Gastrocnemius medialis (tissue), 4 donors: ENCODE data around the gene GPC6. TPM values are rescaled to one million over a fixed set of nuclear protein-coding genes. Genes with fewer than 3 reads are reported as not detected.

Source experiments
- ATAC-seq, 2 donors: fragments of 150-250 bp; one replicate each; pipeline ENCODE4 v1.9.1; 2016
- DNase-seq, 2 donors: peaks; one replicate each; pipeline ENCODE4 v3.0.0-alpha.2; 2019
- H3K27ac ChIP-seq, 4 donors: fragments of 200-600 bp; sonication (generic); 1 replicate in 1 of 4; 2 replicates in 3 of 4; pipeline ENCODE4 v1.5.1; 2016 to 2018; ENCODE audit warnings: mild to moderate bottlenecking in 2 of 4, moderate library complexity in 1 of 4
- H3K27me3 ChIP-seq, 3 donors: fragments of 200-600 bp; sonication (generic) in 2 of 3; 1 replicate in 1 of 3; 2 replicates in 2 of 3; pipeline versions ENCODE4 v1.5.1 to v1.6.0; 2016 to 2019; ENCODE audit warnings: mild to moderate bottlenecking in 1 of 3, moderate library complexity in 1 of 3
- H3K36me3 ChIP-seq, 2 donors: fragments of 200-600 bp; sonication (generic) in 1 of 2; one replicate each; pipeline ENCODE4 v1.5.1; 2017 to 2018
- H3K4me1 ChIP-seq, 2 donors: fragments of 200-600 bp; sonication (generic) in 1 of 2; one replicate each; pipeline ENCODE4 v1.5.1; 2016 to 2017; ENCODE audit warnings: mild to moderate bottlenecking in 2 of 2
- H3K4me3 ChIP-seq, 4 donors: fragments of 200-600 bp; sonication (generic) in 3 of 4; 1 replicate in 1 of 4; 2 replicates in 3 of 4; pipeline ENCODE4 v1.5.1; 2016 to 2019; ENCODE audit warnings: mild to moderate bottlenecking in 2 of 4
- H3K9me3 ChIP-seq, 3 donors: fragments of 200-600 bp; sonication (generic) in 2 of 3; 1 replicate in 1 of 3; 2 replicates in 2 of 3; pipeline ENCODE4 v1.5.1; 2016 to 2019
- CTCF ChIP-seq, 5 experiments: fragments of 450-650 bp in 3 of 5; fragments of 200-600 bp in 2 of 5; sonication (generic) in 2 of 5; IDR thresholded peaks in 4 of 5; conservative IDR thresholded peaks in 1 of 5; 1 replicate in 4 of 5; 2 replicates in 1 of 5; pipeline ENCODE4 v1.5.1; 2016 to 2019; ENCODE audit warnings: antibody characterized with exemption in 5 of 5, mild to moderate bottlenecking in 3 of 5, moderate library complexity in 3 of 5
- POLR2A ChIP-seq, 2 donors: fragments of 450-650 bp; IDR thresholded peaks; one replicate each; pipeline ENCODE4 v1.6.1; 2017; ENCODE audit warnings: antibody characterized with exemption in 2 of 2, mild to moderate bottlenecking in 2 of 2, moderate library complexity in 2 of 2
- in situ Hi-C, 4 donors: fragments of 200-750 bp; cut with MboI; loops; one replicate each; pipeline versions ENCODE4 v1.15.0 to v1.8.0; 2017; ENCODE audit warnings: low sequenced_read_pairs in 4 of 4
- intact Hi-C: fragments of 100-400 bp; cut with DNase I; formaldehyde crosslinking; loops from one replicate; pipeline ENCODE4 v1.15.1; 2023; ENCODE audit warnings: low total_unique reads
- total RNA-seq, 4 donors: library from RNA; depleted of rRNA; stranded (reverse); fragments of >200 nt; gene quantifications; one replicate each; pipeline versions ENCODE4 v1.1.0 to v1.2.3, GENCODE V29; 2016

GPC6 gene
- total RNA-seq, 4 donors from 2014 or later = 0.47 to 0.88 (median 0.59) TPM

DNA sequence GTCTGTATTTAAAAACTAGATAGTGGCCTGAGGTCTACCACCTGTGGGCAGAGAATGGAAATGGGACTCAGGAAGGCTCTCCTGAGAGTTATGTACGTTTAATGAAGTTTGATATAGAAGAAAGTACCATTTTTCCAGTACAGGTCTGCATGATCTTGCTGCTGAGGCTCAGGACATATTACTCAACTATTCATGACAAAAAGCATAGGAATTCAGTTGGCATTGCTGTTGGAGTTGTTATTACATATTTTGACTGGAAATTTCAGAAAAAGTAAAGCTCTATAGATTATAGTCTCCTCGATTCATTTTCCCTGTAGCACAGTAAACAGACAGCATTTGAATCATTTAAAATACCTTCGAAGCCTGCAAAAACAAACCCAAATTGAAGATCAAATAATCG, 783.1 kb downstream of the GPC6 start:
- no peaks in the 10 kb centered on the region for H3K9me3 ChIP-seq
- no peaks in the 10 kb centered on the region for H3K27me3 ChIP-seq
- in situ Hi-C loops = no loop called here
- no peaks in the 10 kb centered on the region for H3K36me3 ChIP-seq
- ATAC-seq (no peak), DNase-seq (no peak)
- TF ChIP-seq CTCF (IDR thresholded peaks at IDR 0.05 in 4 of 5, conservative IDR thresholded peaks at IDR 0.05 in 1 of 5) (no peak), POLR2A (IDR thresholded peaks at IDR 0.05) (no peak)
- H3K27ac ChIP-seq = no peak overlapping the region
- no peak overlapping the region for H3K4me3 ChIP-seq
- intact Hi-C loops = no loop called here
- H3K4me1 ChIP-seq = peaks cover 0 to 11% of the 10 kb centered on the region in 2 donors

DNA sequence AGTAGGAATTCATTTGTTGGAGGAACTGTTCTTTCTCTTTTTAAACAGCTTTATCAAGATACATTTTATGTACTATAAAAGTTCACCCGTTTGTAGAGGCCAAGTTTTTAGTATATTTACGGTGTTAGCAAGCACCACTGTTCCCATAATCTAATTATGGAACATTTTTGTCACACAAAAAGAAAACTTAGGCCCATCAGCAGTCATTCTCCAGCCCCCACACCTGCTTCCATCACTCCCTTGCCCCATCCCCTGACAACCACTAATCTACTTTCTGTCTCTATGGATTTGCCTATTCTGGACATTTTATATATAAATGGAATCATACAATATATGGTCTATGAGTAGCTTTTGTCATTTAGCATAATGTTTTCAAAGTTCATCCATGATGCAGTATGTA, 787.9 kb downstream of the GPC6 start:
- no peak for TF ChIP-seq CTCF (IDR thresholded peaks at IDR 0.05 in 4 of 5, conservative IDR thresholded peaks at IDR 0.05 in 1 of 5)
- TF ChIP-seq POLR2A (IDR thresholded peaks at IDR 0.05) = no peak
- no peaks in the 10 kb centered on the region for H3K36me3 ChIP-seq
- intact Hi-C loops = no loop called here
- H3K9me3 ChIP-seq = no peaks in the 10 kb centered on the region
- H3K4me3 ChIP-seq = no peak overlapping the region
- DNase-seq = no peak
- H3K27me3 ChIP-seq = no peaks in the 10 kb centered on the region
- in situ Hi-C loops = no loop called here
- H3K4me1 ChIP-seq = peaks cover 0 to 11% of the 10 kb centered on the region in 2 donors
- no peak for ATAC-seq
- H3K27ac ChIP-seq = no peak overlapping the region

DNA sequence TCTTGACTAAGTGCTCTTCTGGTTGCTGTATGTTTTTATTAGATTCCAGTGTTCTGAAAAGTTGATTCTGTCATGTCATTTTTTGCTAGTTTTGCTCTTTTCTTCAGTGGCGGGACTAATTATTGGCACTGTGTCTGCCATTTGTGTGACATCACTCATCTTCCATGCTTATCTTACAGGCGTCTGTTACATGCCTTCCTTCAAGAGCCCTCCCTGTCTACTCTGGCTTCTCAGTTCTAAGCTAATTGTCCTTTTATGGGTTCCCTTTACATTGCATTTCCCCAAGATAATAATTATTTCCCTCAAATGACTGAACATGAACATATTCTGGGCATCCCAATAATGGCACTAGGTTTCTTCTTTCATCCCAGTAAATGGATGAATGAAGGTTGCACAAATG, 793.8 kb downstream of the GPC6 start:
- Histone ChIP-seq H3K27me3 (no peaks in the 10 kb centered on the region), H3K4me3 (no peak overlapping the region), H3K36me3 (no peaks in the 10 kb centered on the region), H3K9me3 (no peaks in the 10 kb centered on the region), H3K4me1 (no peaks in the 10 kb centered on the region), H3K27ac (no peak overlapping the region)
- DNase-seq (no peak), ATAC-seq (no peak)
- in situ Hi-C loops = no loop called here
- TF ChIP-seq CTCF (IDR thresholded peaks at IDR 0.05 in 4 of 5, conservative IDR thresholded peaks at IDR 0.05 in 1 of 5) (no peak), POLR2A (IDR thresholded peaks at IDR 0.05) (no peak)
- intact Hi-C loops = no loop called here

GRCh38 chr13:94020833-94021232, 794.2 kb downstream of the GPC6 start:
- Histone ChIP-seq H3K27ac (no peak overlapping the region), H3K4me1 (no peaks in the 10 kb centered on the region), H3K36me3 (no peaks in the 10 kb centered on the region), H3K4me3 (no peak overlapping the region), H3K27me3 (no peaks in the 10 kb centered on the region), H3K9me3 (no peaks in the 10 kb centered on the region)
- intact Hi-C loops (no loop called here), in situ Hi-C loops (no loop called here)
- no peak for DNase-seq
- TF ChIP-seq CTCF (IDR thresholded peaks at IDR 0.05 in 4 of 5, conservative IDR thresholded peaks at IDR 0.05 in 1 of 5) (no peak), POLR2A (IDR thresholded peaks at IDR 0.05) (no peak)
- ATAC-seq = no peak

- DNase-seq (no peak), ATAC-seq (no peak)
- H3K27me3 ChIP-seq = no peaks in the 10 kb centered on the region
- TF ChIP-seq CTCF (IDR thresholded peaks at IDR 0.05 in 4 of 5, conservative IDR thresholded peaks at IDR 0.05 in 1 of 5) (no peak), POLR2A (IDR thresholded peaks at IDR 0.05) (no peak)
- H3K36me3 ChIP-seq = no peaks in the 10 kb centered on the region
- no peaks in the 10 kb centered on the region for H3K4me1 ChIP-seq
- H3K4me3 ChIP-seq = no peak overlapping the region
- H3K9me3 ChIP-seq = no peaks in the 10 kb centered on the region
- in situ Hi-C loops (no loop called here), intact Hi-C loops (no loop called here)
- no peak overlapping the region for H3K27ac ChIP-seq
Observed at GRCh38 chr13:94028234-94028633, 801.6 kb downstream of the GPC6 start.
